Measurements from ENCODE around the gene BRSK1. TPM values are rescaled to one million over a fixed set of nuclear protein-coding genes. Genes with fewer than 3 reads are reported as not detected.

Gene BRSK1
- total RNA-seq, 1 donor from 2014 or later, result 24.1 TPM

DNA sequence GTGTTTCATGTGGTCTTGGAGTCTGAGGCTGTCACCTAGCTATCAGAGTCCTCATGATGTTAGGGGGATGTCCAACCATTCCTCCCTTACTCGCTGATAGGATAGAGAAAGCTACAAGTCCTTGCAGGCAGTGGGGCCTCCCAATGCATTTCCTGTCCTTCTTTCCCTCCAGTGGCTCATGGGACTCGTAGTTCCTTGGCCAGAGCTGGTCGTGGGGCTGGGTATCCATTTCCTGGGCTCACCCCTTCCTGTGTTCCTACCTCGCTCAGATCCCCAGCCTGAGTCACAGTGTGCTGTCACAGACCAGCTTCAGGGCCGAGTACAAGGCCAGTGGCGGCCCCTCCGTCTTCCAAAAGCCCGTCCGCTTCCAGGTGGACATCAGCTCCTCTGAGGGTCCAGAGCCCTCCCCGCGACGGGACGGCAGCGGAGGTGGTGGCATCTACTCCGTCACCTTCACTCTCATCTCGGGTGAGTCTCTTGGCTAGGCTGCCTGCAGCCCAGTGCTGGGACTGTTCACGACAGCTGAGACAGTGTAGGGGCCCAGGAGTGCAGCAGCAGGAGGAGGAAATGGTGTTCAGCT lies 22.3 kb downstream of the BRSK1 start:
- Histone ChIP-seq H3F3A (ENCODE audit: low read depth) (peaks cover 14% of the 10 kb centered on the region), H3K27ac (no peak overlapping the region), H3K27me3 (no peaks in the 10 kb centered on the region), H2AFZ (replicated peaks) (no peak overlapping the region), H3K4me3 (no peak overlapping the region), H3K36me3 (no peaks in the 10 kb centered on the region), H3K79me2 (ENCODE audit: low read depth) (no peaks in the 10 kb centered on the region), H3K9ac (no peak overlapping the region), H3K4me2 (no peak overlapping the region), H3K9me3 (ENCODE audit: low read depth) (no peaks in the 10 kb centered on the region), H4K20me1 (ENCODE audit: low read depth) (peaks cover 6% of the 10 kb centered on the region), H3K4me1 (peaks cover 10% of the 10 kb centered on the region)
- H3K36me3 Mint-ChIP-seq, result peaks cover 40% of the 10 kb centered on the region
- H3K27ac Mint-ChIP-seq, result no peak overlapping the region
- H3K4me1 Mint-ChIP-seq, result peaks cover 18% of the 10 kb centered on the region
- DNase-seq (ENCODE audit: low spot score), result no peak
- H3K27me3 Mint-ChIP-seq (ENCODE audit: insufficient read depth, low read depth), result no peaks in the 10 kb centered on the region
- TF ChIP-seq EZH2phosphoT487 (IDR thresholded peaks at IDR 0.05) (no peak), EZH2 (IDR thresholded peaks at IDR 0.05) (no peak)
- TF ChIP-seq, protein P1, sequence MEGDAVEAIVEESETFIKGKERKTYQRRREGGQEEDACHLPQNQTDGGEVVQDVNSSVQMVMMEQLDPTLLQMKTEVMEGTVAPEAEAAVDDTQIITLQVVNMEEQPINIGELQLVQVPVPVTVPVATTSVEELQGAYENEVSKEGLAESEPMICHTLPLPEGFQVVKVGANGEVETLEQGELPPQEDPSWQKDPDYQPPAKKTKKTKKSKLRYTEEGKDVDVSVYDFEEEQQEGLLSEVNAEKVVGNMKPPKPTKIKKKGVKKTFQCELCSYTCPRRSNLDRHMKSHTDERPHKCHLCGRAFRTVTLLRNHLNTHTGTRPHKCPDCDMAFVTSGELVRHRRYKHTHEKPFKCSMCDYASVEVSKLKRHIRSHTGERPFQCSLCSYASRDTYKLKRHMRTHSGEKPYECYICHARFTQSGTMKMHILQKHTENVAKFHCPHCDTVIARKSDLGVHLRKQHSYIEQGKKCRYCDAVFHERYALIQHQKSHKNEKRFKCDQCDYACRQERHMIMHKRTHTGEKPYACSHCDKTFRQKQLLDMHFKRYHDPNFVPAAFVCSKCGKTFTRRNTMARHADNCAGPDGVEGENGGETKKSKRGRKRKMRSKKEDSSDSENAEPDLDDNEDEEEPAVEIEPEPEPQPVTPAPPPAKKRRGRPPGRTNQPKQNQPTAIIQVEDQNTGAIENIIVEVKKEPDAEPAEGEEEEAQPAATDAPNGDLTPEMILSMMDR (IDR thresholded peaks at IDR 0.05), result no peak
- H3K9me3 Mint-ChIP-seq, result peaks cover 2% of the 10 kb centered on the region
- H3K4me3 Mint-ChIP-seq, result no peak overlapping the region

DNA sequence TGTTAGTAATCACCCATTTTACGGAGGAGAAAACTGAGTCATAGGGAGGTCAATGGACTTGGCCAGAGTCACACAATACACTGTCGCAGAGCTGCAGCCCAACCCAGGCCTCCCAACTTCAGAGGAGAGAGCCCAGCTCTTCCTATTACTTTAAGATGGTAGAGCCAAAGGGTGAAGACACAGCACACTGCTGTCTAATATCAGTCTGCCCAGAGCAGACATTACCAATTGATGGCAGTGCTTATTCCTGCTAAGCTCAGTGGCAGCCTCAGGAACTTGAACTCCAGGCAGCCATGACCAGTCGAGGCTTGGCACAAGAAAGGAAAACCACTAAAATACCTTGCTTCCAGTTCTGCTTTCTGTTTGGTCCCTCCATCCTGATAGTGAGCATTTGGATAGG lies 22.9 kb downstream of the BRSK1 start:
- H3K9ac ChIP-seq, result no peak overlapping the region

DNA sequence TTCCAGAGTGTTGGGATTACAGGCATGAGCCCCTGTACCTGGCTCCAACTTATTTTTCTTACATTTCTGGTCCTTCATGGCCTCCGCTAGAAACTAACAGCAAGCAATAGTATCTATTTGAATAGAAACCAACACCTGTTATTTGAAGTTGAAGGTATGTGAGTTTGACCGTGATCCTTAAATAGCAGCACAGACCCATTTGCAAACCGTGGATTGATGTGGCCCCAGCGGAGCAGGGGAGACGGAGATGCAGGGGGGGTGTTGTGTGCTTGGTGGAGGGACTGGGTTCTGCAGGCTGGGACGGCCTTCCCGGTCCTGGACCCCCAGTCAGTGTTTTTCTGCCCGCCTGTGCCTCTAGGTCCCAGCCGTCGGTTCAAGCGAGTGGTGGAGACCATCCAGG lies 24.5 kb downstream of the BRSK1 start:
- Histone ChIP-seq H3K79me2 (ENCODE audit: low read depth) (no peaks in the 10 kb centered on the region), H3F3A (ENCODE audit: low read depth) (peaks cover 10% of the 10 kb centered on the region), H3K27me3 (no peaks in the 10 kb centered on the region), H3K4me2 (no peak overlapping the region), H3K4me1 (no peaks in the 10 kb centered on the region), H3K36me3 (no peaks in the 10 kb centered on the region), H3K27ac (no peak overlapping the region), H3K9me3 (ENCODE audit: low read depth) (no peaks in the 10 kb centered on the region), H3K4me3 (no peak overlapping the region), H3K9ac (no peak overlapping the region), H4K20me1 (ENCODE audit: low read depth) (peaks cover 2% of the 10 kb centered on the region), H2AFZ (replicated peaks) (no peak overlapping the region)
- TF ChIP-seq, protein P1 (IDR thresholded peaks at IDR 0.05), result no peak
- no peak for TF ChIP-seq EZH2phosphoT487 (IDR thresholded peaks at IDR 0.05)
- no peak for TF ChIP-seq EZH2 (IDR thresholded peaks at IDR 0.05)
- Mint-ChIP-seq H3K27me3 (ENCODE audit: insufficient read depth, low read depth) (peaks cover 3% of the 10 kb centered on the region), H3K27ac (no peak overlapping the region), H3K9me3 (peaks cover 2% of the 10 kb centered on the region), H3K4me1 (peaks cover 10% of the 10 kb centered on the region), H3K4me3 (peak overlapping the region; percentile 43), H3K36me3 (peaks cover 41% of the 10 kb centered on the region)
- DNase-seq (ENCODE audit: low spot score), result no peak

More for the DNA sequence above, 22.9 kb downstream of the BRSK1 start:
- Histone ChIP-seq H3K9me3 (ENCODE audit: low read depth) (no peaks in the 10 kb centered on the region), H2AFZ (replicated peaks) (no peak overlapping the region), H3K27me3 (no peaks in the 10 kb centered on the region), H3K27ac (no peak overlapping the region), H3K36me3 (no peaks in the 10 kb centered on the region), H3F3A (ENCODE audit: low read depth) (peaks cover 7% of the 10 kb centered on the region), H3K79me2 (ENCODE audit: low read depth) (no peaks in the 10 kb centered on the region), H4K20me1 (ENCODE audit: low read depth) (peaks cover 2% of the 10 kb centered on the region), H3K4me3 (no peak overlapping the region), H3K4me1 (peaks cover 4% of the 10 kb centered on the region), H3K4me2 (no peak overlapping the region)
- Mint-ChIP-seq H3K4me1 (peaks cover 11% of the 10 kb centered on the region), H3K27me3 (ENCODE audit: insufficient read depth, low read depth) (no peaks in the 10 kb centered on the region), H3K4me3 (no peak overlapping the region), H3K36me3 (peaks cover 40% of the 10 kb centered on the region), H3K27ac (no peak overlapping the region), H3K9me3 (peaks cover 2% of the 10 kb centered on the region)
- DNase-seq (ENCODE audit: low spot score), result no peak
- no peak for TF ChIP-seq EZH2phosphoT487 (IDR thresholded peaks at IDR 0.05)
- no peak for TF ChIP-seq EZH2 (IDR thresholded peaks at IDR 0.05)
- TF ChIP-seq, protein P1 (IDR thresholded peaks at IDR 0.05), result no peak

Data from neural progenitor cell (in vitro differentiated cells).